Pulmonary artery endothelial cell (primary cell): ENCODE results near the gene KLK10. TPM values are rescaled to one million over a fixed set of nuclear protein-coding genes. Genes with fewer than 3 reads are reported as not detected.

Experiments used
- DNase-seq: peaks from one replicate; pipeline ENCODE4 v3.0.0-alpha.2; 2011; ENCODE audit warnings: low read depth, low spot score
- total RNA-seq: library from RNA; depleted of rRNA; stranded (reverse); fragments of >200 nt; gene quantifications from 2 replicates; pipeline ENCODE4 v1.2.3, GENCODE V29; 2014

Gene KLK10
- total RNA-seq, 1 donor from 2014 or later = not detected

DNA sequence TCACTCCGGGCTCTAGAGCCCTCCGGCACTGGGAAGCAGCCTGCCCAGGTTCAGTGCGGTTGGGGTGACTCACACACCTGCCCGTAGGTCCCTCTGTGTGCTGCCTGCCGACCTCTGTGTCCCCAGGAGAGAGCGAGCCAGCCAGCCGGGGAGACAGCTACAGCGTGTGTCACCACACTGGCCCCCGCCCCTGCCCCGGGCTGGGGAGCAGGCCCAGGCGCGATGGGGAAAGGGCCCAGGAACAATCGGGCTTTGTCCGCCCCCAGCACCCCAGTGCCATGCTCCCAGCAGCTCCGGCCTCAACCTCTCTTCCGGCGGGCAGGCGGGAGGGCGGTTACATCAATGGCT is 50.1 kb downstream of the KLK10 start, which contains the start of gene KLK6:
KLK6 (minus strand) TSS at position 179 of the 348 bp plus-strand sequence. CDS start 1,487 bp downstream, outside the sequence.
- DNase-seq = no peak

DNA sequence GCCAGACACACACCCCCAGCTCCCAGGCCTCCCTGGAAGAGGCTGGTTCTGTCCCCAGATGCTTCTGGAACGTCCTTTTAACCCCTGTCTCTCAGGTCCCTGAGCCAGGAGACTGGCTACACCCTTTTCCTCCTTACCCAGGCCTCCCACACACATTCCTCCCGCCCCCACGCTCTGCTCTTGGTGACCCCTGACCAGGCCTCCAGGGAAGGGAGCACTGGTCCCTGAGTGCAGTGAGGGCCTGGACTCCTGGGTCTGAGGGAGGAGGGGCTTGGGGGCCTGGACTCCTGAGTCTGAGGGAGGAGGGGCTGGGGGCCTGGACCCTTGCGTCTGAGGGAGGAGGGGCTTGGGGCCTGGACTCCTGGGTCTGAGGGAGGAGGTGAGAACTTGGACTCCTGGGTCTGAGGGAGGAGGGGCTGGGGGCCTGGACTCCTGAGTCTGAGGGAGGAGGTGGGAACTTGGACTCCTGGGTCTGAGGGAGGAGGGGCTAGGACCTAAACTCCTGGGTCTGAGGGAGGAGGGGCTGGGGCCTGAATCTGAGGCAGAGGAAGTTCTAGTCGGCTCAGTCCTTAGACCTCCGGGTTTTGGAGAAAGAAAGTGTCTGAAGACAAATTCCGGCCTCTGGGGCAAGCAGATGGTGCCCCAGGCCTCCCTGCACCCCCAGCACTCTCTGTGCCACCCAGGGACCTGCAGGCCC is 50.6 kb downstream of the KLK10 start:
- DNase-seq = no peak

DNA sequence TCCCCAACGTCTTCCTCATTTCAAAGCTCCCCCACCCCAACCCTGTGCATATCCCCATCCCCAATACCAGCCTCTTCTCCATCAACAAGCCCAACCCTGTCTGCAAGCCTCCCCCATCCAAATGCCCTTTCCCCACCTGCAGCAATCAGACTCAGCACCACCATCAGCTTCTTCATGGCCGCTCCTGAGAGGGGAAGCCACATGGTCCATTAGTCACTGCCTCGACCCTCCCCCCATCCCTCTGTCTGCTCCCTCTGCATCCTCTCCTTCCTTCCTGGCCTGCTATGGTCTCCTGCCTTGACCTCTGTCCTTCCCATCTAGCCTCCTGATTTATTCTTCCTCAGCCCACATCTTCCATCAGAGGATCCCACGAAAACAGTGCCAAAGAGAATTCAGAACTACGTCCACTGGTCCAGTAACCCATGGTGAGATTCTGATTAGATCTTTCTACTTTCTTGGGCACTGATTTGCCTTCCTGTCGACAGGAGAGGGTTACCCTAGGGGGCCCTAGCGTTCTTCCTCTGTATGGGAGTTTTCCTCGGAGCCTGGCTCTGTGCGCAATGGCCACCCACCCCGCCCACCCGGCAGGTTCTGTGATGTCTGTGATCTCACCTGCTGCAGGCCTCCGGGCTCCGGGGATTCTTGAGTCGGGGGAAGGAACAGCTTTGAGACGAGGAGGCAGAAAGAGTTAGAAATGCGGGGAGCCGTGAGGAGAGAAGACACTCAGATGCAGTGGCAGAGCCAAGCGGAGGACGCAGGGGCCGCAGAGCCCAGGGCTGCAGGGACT is 51.4 kb downstream of the KLK10 start:
- no peak for DNase-seq

DNA sequence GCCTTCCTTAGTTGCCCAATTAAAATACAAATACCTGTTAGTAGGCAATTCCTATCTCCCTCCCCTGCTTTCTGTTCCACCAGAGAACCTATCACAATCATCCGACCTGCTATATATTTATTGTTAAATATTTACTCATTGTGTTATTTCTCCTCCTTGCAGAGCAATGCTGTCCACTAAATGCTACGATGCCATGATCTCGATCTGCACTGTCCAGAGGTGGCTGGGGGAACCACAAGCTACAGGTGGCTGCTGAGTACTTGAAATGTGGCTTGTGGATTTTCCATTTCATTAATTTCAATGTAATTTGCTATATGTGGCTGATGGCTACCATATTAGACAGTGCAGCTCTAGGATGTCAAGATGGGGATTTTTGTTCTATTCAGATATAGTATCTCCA is 55.2 kb downstream of the KLK10 start:
- DNase-seq = no peak

DNA sequence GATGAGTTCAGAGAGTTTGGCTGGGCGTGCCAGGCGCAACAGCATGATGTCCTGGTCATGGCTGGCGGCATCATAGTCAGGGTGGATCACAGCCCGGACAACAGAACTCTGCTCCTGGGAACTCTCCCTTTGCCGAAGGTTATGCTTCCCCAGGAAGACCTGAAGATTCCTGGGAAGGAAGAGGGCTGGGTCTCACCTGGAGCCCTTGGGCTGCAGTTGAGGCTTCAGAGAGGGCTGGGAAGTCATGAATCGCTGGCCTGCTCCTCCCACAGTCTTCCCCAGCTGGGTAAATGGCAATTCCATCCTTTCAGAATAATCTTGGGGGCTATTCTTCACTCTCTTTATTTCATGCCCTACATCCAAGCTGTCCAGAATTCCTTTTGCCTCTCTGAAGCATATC is 56.1 kb downstream of the KLK10 start:
- DNase-seq = no peak

Other genes with a start within 250 kb of the KLK10 start
- not detected in 2 replicates for gene GPR32, start 249.2 kb downstream of the KLK10 start, total RNA-seq
- not detected in 2 replicates for gene ACP4, start 229.3 kb downstream of the KLK10 start, total RNA-seq
- not detected in 2 replicates for gene KLK1, start 195.9 kb downstream of the KLK10 start, total RNA-seq
- gene KLK15, start 186.1 kb downstream of the KLK10 start, total RNA-seq = not detected in 2 replicates
- gene KLK3, start 164.8 kb downstream of the KLK10 start, total RNA-seq = not detected in 2 replicates
- not detected in 2 replicates for gene KLK2, start 146.3 kb downstream of the KLK10 start, total RNA-seq
- gene KLK4, start 108.3 kb downstream of the KLK10 start, total RNA-seq = not detected in 2 replicates
- gene KLK5, start 66.7 kb downstream of the KLK10 start, total RNA-seq = not detected in 2 replicates
- gene KLK6, start 50.1 kb downstream of the KLK10 start, total RNA-seq = not detected in 2 replicates
- not detected in 2 replicates for gene KLK7, start 35.8 kb downstream of the KLK10 start, total RNA-seq
- gene KLK8, start 18.1 kb downstream of the KLK10 start, total RNA-seq = not detected in 2 replicates
- not detected in 2 replicates for gene KLK11, start 6.9 kb upstream of the KLK10 start, total RNA-seq
- gene KLK12, start 15.3 kb upstream of the KLK10 start, total RNA-seq = not detected in 2 replicates
- not detected in 2 replicates for gene KLK13, start 45.4 kb upstream of the KLK10 start, total RNA-seq
- not detected in 2 replicates for gene KLK14, start 63.2 kb upstream of the KLK10 start, total RNA-seq
- gene CTU1, start 88.7 kb upstream of the KLK10 start, total RNA-seq = 6.6 and 10.2 TPM in 2 replicates
- not detected in 2 replicates for gene SIGLEC9, start 105.2 kb upstream of the KLK10 start, total RNA-seq
- gene SIGLEC7, start 122.6 kb upstream of the KLK10 start, total RNA-seq = not detected in 2 replicates
- gene CD33, start 205.4 kb upstream of the KLK10 start, total RNA-seq = not detected in 2 replicates
- not detected in 2 replicates for gene SIGLECL1, start 231.4 kb upstream of the KLK10 start, total RNA-seq